K562 (cell line): ENCODE results near the gene NDUFV3.
"Not testable (repeated sequence)": the region's sequence is repeated elsewhere in the genome, so short reads cannot be mapped to it uniquely, and the experiment has no call there.

Experiments used
- ATF7 ChIP-seq: fragments of 450-650 bp; IDR thresholded peaks from 2 replicates; pipeline ENCODE4 v1.7.1; 2014; ENCODE audit warnings: mild to moderate bottlenecking, moderate library complexity
- CTCF ChIP-seq, 3 experiments: IDR thresholded peaks in 2 of 3; conservative IDR thresholded peaks in 1 of 3; 2 replicates each; pipeline ENCODE4 v1.5.1; 2011 to 2012; ENCODE audit warnings: low read length in 3 of 3, mild to moderate bottlenecking in 3 of 3, control low read depth in 2 of 3, improper control_type of control experiment in 1 of 3, inconsistent platforms in 1 of 3, low read depth in 1 of 3, mixed read lengths in 1 of 3, moderate library complexity in 1 of 3; ENCODE audit not compliant: insufficient read depth in 2 of 3
- JUND ChIP-seq, 2 experiments: IDR thresholded peaks; 2 replicates in 1 of 2; 3 replicates in 1 of 2; pipeline ENCODE4 v1.6.1; 2011; ENCODE audit warnings: borderline replicate concordance in 2 of 2, low read depth in 2 of 2, low read length in 2 of 2, improper control_type of control experiment in 1 of 2, missing biosample characterization in 1 of 2, missing genetic modification characterization in 1 of 2, missing genetic modification reagents in 1 of 2
- SETDB1 ChIP-seq: IDR thresholded peaks from one replicate; pipeline ENCODE4 v1.6.1; 2012; ENCODE audit warnings: low read length, control low read depth, inconsistent platforms
- TAF1 ChIP-seq: IDR thresholded peaks from 2 replicates; pipeline ENCODE4 v1.6.1; 2011; ENCODE audit warnings: mild to moderate bottlenecking, low read length, moderate library complexity; ENCODE audit not compliant: insufficient read depth, control insufficient read depth, severe bottlenecking; ENCODE audit errors: extremely low read depth
- USF1 ChIP-seq: sonication (generic); formaldehyde crosslinking; IDR thresholded peaks from 2 replicates; pipeline ENCODE4 v1.9.0; 2022; ENCODE audit warnings: mild to moderate bottlenecking, missing genetic modification reagents
- ZNF311 ChIP-seq: fragments of 250-450 bp; sonication (Bioruptor Pico); IDR thresholded peaks from 2 replicates; pipeline ENCODE4 v1.4.0; 2020; ENCODE audit warnings: mild to moderate bottlenecking, moderate library complexity

- TF ChIP-seq JUND (IDR thresholded peaks at IDR 0.05; ENCODE audit: borderline replicate concordance, low read depth, low read length); JUND (tag; IDR thresholded peaks at IDR 0.05; ENCODE audit: borderline replicate concordance, low read depth, low read length); CTCF (IDR thresholded peaks at IDR 0.05 in 2 of 3, conservative IDR thresholded peaks at IDR 0.05 in 1 of 3; ENCODE audit: insufficient read depth in 2 of 3, low read depth in 1 of 3, low read length in 3 of 3); TAF1; ZNF311; ATF7; USF1; SETDB1: not testable (repeated sequence)
Measured at GRCh38 chr21:42927474-42928200, 34.5 kb downstream of the NDUFV3 start.
